GM21447 (cell line): ENCODE measurements around the gene NEIL1.
A peak's percentile ranks its signal among the peaks of the same experiment; 100 is the strongest.
"Not testable (repeated sequence)": the region's sequence is repeated elsewhere in the genome, so short reads cannot be mapped to it uniquely, and the experiment has no call there.

Experiments used
- ATAC-seq: cut with Tn5 transposase; IDR thresholded peaks from one replicate; pipeline ENCODE4 v1.9.1; 2021; ENCODE audit not compliant: unreplicated experiment

The NEIL1 gene

DNA sequence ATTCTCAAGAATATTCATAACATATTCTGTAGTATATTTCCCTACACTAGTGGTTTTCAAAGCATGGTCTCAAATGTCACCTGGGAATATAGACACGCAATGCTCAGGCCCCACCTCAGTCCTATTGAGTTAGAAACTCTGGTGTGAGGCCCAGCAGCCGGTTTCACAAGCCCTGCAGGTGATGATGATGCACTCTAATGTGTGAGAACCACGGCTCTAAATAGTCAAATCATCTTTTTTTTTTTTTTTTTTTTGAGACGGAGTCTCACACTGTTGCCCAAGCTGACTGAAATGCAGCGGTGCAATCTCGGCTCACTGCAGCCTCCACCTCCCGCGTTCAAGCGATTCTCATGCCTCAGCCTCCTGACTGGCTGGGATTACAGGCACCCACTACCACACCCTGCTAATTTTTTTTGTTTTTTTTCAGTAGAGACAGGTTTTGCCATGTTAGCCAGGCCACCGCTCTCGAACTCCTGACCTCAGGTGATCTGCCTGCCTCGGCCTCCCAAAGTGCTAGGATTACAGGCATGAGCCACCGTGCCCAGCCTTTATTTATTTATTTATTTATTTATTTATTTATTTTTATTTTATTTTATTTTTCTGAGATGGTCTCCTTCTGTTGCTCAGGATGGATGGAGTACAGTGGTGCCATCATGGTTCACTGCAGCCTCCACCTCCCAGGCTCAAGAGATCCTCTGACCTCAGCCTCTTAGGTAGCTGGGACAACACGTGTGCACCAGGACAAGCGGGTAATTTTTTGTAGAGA lies 13.0 kb upstream of the NEIL1 start:
- ATAC-seq = not testable (repeated sequence)

DNA sequence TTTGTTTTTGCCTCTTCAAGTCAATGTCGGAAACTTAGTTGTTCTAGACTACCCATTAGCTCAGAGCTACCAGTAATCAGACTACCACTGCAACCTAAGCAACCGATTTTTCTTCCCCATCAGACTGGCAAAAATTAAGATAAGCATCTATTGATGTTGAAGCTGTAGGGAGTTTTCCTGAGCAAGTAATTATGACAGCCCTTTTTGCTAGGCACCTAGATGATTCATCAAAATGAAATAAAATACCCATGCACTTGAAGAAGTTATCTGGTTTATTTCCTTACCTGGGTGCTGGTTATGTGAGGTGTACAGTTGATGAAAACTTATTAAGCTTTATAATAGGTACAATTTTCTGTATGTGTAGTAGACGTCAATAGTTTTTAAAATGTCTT lies 11.5 kb upstream of the NEIL1 start:
- ATAC-seq = no peak

DNA sequence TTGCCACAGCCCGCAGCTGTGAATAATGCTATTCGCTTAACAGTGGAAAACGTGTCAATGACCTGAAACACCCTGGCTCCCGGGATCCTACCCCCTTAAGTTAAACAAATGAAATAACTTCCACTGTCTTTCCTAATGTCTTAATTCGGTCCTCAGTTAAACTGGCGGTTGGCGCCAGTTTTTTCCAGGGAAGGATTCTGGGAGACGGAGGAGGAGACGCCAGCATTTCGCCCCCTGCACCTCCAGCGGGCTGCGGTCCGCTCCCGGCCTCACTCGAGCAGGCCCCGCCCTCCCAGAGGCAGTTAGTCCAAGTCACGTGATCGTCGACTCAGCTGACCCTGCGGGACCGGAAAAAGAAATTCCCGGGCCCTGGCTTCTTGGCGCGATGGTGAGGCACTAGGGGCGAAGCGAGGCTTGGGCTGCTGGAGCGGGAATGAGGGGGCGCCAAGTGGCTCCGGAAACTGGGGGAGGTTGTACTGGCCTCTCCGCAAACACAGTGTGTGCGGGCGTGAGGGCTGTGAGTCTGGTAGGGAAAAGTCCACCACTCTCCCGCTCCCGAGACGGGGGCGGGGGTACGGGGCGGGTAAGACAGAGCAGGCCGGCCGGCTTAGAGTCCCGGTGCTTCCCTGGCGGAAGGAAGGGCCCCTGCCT lies 11.0 kb upstream of the NEIL1 start, which contains the start of gene COMMD4:
TSS of gene COMMD4 (plus strand) at position 359 of the 651 bp plus-strand sequence. CDS start at position 386, 27 bp downstream.
- ATAC-seq = peak; percentile 77

DNA sequence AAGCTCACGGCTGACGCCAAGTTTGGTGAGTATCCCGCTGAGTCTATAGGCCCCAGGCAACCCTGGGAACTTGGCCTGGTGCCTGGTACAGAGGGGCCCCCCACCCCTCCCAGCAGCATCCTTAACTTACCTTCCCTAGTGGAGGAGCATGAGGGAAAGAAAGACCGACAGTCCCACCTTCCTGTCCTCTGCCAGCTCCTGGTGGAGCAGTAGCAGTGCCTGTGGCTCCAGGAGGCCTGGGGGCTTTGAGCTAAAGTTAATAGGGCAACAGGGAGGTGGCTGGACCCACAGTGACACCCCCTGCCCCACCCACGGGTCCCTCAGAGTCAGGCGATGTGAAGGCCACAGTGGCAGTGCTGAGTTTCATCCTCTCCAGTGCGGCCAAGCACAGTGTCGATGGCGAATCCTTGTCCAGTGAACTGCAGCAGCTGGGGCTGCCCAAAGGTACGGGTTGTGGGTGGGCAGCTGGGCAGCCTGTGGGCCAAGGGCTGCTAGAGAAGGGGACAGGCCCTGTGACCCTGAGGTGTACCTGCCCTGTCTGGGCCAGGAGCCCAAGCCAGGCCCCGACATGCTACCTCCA lies 8.1 kb upstream of the NEIL1 start:
- ATAC-seq = no peak

GRCh38 chr15:75339531-75340240 lies 7.2 kb upstream of the NEIL1 start:
- ATAC-seq = no peak

GRCh38 chr15:75342221-75342620 lies 4.6 kb upstream of the NEIL1 start:
- no peak for ATAC-seq

GRCh38 chr15:75343953-75344352 lies 2.9 kb upstream of the NEIL1 start:
- ATAC-seq = not testable (repeated sequence)

- ATAC-seq = peak; percentile 43
Measured at GRCh38 chr15:75347222-75348033, 589 bp downstream of the NEIL1 start.

DNA sequence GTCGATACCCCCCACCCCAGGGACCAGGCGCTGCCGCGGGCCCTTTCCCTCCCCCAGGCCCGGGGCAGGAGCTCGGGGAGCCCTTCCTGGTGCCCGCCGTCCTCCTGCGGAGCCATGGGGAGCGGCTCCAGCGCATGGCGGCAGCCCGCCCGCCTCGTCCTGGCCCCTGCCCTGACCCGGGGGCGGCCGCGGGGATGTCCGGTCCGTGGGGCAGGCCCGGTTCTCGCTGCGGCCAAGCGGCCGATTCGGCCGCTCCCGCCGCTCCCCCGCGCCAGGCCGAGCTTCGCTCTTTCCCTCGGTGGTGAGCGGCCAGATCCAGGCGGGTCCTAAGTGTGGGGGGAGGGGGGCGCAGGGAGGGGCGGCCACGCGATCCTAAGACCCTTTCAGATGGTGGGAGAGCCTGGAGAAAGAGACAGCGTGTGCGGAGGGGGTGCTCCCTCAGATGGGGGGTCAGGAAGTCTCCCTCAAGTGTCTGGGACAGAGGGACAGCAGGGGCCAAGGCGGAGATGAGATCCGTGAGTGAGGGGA lies 1.3 kb downstream of the NEIL1 start:
- no peak for ATAC-seq

- no peak for ATAC-seq
Measured at GRCh38 chr15:75348562-75349350, 1.9 kb downstream of the NEIL1 start.

DNA sequence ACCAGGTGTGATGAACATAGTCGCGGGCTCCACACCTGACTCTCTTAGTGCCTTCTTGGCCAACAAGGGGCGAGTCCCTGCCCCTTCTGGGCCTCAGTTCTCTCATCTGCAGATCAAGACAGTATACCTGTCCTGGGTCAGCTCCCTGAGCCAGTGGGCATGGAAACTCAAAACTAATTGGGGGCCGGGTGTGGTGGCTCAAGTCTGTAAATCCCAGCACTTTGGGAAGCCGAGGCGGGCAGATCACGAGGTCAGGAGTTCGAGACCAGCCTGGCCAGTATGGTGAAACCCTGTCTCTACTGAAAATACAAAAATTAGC lies 2.5 kb downstream of the NEIL1 start:
- ATAC-seq = not testable (repeated sequence)

- peak; percentile 51 for ATAC-seq
Measured at GRCh38 chr15:75349851-75350588, 3.2 kb downstream of the NEIL1 start.

GRCh38 chr15:75350601-75351361 lies 3.9 kb downstream of the NEIL1 start:
- no peak for ATAC-seq

- no peak for ATAC-seq
Measured at GRCh38 chr15:75352186-75353080, 5.6 kb downstream of the NEIL1 start.

GRCh38 chr15:75353604-75354003 lies 6.8 kb downstream of the NEIL1 start:
- no peak for ATAC-seq

- no peak for ATAC-seq
Measured at GRCh38 chr15:75354454-75354853, 7.6 kb downstream of the NEIL1 start.

GRCh38 chr15:75355369-75355768 lies 8.5 kb downstream of the NEIL1 start:
- no peak for ATAC-seq
